Erythroblast (primary cell): ENCODE measurements around the gene TUBB8B.
"Not testable (repeated sequence)": the region's sequence is repeated elsewhere in the genome, so short reads cannot be mapped to it uniquely, and the experiment has no call there.

Experiments used
- DNase-seq, 2 experiments: peaks; one replicate each; lab custom pipeline; 2025; lab: John Stamatoyannopoulos, UW

Gene TUBB8B

DNA sequence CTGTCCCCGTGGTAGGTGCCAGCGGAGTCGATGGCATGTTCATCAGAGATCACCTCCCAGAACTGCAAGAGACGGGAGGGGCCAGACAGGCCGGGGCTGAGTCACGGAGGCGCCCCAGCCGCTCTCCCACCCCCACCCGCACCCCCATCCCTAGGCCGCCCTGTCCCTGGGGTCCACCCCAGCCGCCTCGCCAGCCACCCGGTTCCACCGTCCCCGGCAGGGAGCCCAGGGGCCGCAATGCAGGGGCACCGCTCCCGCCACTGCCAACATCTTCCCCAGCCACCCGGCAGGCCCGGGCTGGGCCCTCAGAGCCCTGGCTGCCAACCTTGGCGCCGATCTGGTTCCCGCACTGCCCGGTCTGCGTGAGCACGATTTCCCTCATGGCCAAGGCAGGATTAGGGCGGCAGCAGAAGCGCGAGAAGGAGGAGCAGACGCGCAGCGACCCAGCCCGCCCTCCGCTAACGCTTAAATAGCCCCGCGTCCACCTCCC is at the start of gene TUBB8B:
TSS of gene TUBB8B (minus strand) at position 440 of the 490 bp plus-strand sequence. CDS start at position 382, 58 bp downstream.
- DNase-seq = not testable (repeated sequence)

DNA sequence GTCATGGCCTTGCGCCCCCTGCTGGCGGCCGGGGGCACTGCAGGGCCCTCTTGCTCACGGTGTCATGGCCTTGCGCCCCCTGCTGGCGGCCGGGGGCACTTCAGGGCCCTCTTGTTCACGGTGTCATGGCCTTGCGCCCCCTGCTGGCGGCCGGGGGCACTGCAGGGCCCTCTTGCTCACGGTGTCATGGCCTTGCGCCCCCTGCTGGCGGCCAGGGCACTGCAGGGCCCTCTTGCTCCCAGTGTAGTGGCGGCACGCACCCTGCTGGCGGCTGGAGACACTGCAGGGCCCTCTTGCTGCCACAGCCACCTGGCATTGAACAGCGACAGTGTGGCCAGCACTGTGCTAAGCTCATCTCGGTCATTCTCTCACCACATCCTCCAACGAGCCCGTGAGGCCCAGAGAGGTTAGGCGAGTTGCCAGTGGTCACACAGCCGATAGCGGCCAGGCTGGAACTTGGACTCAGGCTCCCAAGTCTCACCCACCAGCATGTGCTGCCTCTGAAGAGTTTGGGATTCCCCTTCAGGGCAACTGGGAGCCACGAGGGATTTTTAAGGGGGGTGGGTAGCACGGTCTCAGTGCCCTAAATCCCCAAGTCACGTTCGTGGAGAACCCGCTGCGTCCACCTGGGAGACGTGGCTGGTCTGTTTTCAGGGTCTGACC is 48.0 kb upstream of the TUBB8B start:
- peak; percentile 29 to 57 for DNase-seq

DNA sequence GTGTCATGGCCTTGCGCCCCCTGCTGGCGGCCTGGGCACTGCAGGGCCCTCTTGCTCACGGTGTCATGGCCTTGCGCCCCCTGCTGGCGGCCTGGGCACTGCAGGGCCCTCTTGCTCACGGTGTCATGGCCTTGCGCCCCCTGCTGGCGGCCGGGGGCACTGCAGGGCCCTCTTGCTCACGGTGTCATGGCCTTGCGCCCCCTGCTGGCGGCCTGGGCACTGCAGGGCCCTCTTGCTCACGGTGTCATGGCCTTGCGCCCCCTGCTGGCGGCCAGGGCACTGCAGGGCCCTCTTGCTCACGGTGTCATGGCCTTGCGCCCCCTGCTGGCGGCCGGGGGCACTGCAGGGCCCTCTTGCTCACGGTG is 47.3 kb upstream of the TUBB8B start:
- not testable (repeated sequence) for DNase-seq

DNA sequence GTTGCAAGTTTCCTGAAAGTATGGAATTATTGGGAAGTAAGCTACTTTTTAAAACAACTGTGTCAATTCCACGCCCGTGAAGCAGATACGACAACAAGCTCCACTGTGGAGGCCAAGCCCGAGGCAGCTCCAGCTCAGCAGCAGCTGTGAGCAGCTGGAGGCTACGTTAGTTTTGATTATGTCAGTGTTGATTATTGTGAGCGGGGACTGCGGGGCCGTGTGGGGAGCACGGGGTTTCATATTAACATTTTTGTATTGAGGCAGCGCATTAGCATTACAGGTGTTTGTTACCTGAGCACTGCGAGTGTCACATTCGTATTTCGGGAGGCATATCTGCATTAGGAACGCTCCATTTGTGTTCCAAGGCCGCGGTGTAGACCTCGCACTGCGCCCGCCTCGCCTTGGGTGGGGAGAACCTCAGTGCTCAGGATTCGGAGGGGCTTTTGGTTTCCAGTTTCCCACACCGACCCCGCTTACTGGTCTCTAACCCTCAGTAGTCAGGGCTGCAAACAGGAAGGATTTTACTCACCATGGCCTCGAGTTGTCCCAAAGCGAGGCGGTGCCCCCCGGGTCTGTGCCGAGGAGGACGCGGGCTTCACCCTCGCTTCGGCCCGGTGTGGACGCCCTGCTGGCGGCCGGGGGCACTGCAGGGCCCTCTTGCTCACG is 46.8 kb upstream of the TUBB8B start:
- peak in 1 of 2 experiments; percentile 22 for DNase-seq

DNA sequence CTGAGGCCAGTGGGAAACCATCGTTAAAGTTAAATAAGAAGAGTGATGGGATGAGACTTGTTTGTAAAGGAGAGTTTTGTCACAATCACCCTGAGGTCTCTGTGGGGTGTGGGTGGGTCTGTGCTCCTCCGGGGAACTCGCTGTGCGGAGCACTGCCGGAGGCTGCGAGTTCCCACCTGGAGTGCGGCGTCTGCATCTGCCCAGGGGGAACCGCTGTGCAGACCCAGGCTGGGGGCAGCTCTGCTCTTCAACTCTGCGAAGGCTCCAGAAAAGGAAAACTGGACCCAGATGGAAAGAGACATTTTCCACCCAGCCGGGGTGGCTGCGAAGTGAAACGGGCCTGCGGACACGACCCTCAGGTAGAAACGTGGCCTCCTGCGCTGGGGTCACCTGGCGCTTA is 46.2 kb upstream of the TUBB8B start:
- not testable (repeated sequence) for DNase-seq

DNA sequence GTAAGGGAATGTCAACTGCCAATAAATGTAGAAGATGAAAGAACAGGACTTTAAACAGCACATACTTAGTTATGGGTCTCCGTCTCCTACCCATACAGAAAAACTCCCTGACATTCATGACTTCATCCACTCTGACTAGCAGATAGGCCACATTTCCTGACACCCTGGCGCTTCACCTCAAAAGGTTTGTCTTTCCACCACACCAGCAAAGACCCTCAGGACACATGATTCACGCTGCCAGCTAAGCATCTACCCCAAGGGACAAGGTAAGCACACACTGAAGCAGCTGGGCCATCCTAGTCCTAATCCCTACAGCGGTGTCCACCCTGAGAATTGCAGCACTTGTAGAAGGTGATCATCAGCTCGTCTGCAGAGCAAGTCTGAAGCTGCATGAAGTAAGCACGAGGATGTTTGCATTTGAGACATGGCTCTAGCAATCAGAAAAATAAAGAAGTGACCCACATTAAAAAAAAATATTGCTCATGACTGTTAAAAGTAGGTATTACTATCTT is 44.5 kb upstream of the TUBB8B start:
- not testable (repeated sequence) for DNase-seq

DNA sequence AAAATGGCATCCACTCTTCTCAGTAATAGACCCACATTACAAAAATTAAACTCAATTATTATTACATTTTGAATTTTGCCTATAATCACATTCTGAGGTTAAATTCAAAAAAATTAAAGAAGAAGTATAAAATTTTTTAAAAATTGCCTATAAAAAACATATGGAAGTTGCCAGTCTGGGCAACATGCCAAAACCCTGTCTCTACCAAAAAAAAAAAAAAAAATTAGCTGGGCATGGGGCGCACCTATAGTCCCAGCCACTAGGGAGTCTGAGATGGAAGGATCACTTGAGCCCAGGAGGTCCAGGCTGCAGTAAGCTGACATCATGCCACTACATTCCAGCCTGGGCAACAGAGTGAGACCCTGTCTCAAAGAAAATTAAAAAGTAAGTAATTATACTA is 42.1 kb upstream of the TUBB8B start:
- peak; percentile 18 to 23 for DNase-seq

DNA sequence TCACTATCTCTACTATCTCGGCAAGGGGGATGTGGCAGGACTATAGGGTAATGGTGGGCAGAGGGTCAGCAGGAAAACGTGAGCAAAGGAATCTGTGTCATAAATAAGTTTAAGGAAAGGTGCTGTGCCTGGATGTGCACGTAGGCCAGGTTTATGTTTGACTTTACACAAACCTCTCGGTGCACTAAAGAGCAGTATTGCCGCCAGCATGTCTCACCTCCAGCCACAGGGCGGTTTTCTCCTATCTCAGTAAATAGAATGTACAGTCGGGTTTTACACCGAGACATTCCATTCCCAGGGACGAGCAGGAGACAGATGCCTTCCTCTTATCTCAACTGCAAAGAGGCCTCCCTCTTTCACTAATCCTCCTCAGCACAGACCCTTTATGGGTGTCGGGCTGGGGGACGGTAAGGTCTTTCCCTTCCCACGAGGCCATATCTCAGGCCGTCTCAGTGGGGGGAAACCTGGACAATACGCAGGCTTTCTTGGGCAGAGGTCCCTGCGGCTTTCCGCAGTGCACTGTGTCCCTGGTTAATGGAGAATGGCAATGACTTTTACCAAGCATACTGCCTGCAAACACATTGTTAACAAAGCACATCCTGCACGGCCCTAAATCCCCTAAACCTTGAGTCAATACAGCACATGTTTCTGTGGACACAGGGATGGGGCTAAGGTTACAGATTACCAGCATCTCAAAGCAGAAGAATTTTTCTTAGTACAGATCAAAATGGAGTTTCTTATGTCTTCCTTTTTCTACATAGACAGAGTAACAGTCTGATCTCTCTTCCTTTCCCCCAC is 41.2 kb upstream of the TUBB8B start:
- DNase-seq = not testable (repeated sequence)

DNA sequence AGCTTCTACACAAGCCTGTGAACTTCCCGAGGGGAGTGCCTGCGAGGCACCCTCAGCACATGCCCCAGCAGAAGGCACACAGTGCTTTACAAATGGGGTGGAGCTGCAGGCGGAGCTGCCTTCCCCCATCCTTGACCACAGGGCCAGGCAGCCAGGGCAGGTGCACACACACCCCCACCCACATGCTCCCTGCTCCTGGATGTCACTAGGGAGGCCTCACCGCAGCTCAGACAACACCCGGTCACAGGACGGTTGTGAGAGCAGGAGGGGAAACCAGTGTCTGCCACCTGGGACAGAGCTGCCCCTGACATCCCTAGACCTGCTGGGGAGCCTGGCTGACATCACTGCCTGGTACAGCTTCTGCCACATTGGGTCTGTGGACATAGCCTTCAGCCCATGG is 39.7 kb upstream of the TUBB8B start:
- DNase-seq = not testable (repeated sequence)

DNA sequence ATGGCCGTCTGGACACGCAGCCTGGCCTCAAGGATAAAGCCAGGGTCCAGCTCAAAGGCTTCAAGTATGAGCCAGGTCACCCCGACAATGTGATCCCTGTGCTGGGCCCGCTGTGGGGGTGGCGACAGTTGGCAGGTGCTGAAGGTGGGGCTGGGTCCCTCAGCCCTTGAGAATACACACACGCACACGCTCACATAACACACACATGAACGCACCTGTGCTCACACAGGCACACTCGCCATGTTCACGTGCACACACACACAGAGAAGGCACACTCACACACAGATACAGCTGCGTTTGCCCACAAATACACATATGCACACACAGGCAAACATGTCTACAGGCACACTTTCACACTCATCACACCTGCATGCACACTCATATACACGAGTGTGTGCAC is 35.4 kb upstream of the TUBB8B start:
- DNase-seq = not testable (repeated sequence)

DNA sequence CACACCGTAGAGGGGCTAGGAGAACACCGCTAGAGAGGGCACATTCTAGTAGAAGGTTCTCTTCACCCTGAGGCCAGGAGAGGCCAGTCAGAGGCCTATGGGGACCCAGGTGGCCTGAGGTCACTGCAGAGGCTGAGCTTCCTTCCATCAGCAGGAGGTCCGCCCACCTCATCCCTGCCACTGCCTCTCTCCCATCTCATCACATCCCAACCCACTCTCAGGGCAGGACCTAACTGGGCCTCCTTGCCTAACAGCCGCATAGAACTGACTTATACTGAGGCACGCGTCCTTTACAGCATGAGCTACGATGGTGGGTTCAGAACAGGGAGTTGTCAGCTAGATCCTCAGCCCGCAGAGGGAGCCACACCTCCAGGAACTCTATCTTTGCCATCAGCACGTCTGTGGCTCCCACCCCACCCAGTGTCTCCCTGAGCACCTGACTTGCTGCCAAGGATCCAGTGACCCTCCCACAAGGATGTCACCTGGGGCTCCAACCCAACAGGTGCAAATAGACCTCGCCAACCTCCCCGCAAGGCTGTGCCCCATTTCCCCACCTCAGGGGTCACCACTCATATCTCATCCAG is 33.3 kb upstream of the TUBB8B start:
- not testable (repeated sequence) for DNase-seq

DNA sequence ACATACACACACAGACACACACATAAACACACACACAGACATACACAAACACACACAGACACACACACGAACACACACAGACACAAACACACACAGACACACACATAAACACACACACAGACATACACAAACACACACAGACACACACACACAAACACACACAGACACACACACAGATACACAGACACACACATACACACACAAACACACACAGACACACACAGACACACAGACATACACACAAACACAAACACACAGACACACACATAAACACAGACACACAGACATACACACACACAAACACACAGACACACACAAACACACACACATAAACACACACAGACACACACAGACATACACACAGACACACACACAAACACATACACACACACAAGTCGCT is 31.5 kb upstream of the TUBB8B start:
- DNase-seq = not testable (repeated sequence)

DNA sequence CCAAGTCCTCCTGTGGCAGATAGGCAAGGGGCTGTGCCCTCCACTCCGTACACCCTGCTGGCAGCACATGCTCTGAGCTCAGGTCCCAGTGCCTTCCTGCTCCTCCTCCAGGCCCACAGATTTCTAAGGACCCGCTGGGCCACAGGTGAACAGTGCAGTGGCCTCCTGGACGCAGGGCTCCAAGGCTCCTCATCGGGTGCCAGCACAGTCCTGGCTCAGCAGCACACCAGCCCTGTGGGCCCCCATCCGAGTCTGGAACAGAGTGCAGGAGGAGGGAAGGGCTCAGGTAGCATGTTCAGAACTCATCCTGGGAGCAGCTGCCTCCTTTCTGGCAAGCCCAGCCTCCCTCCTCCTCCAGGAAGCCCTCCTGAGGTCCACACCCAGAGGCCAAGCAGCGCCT is 30.8 kb upstream of the TUBB8B start:
- DNase-seq = not testable (repeated sequence)

DNA sequence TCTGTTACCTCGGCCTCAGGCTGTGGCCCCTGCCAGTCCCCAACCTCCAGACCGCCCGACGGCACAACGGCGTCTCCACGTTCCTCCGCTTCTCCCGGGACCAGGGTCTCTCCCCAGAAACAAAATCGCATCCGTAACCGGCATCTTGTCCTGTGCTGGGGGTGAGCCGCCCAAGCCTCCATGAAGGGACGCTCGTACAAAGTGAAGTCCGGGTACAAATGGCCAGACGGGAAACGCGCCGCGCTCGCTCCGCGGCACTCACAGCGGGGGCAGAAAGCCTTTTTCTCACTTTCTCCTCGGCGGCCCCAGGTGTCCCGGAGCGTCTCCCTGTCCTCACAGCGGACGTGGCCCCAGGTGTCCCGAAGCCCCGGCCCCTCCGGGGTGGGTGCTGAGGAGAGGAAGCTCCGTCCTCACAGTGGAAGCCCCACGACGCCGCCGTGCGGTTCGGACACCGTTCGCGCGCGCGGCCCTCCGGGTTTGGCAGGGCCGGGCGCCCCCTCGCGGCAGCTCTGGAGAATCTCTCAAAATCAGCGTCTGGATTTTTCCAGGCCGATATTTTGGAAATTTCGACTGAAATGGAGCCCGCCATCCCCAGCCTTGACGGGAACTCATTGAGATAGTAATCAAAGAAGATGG is 26.2 kb upstream of the TUBB8B start:
- not testable (repeated sequence) for DNase-seq

DNA sequence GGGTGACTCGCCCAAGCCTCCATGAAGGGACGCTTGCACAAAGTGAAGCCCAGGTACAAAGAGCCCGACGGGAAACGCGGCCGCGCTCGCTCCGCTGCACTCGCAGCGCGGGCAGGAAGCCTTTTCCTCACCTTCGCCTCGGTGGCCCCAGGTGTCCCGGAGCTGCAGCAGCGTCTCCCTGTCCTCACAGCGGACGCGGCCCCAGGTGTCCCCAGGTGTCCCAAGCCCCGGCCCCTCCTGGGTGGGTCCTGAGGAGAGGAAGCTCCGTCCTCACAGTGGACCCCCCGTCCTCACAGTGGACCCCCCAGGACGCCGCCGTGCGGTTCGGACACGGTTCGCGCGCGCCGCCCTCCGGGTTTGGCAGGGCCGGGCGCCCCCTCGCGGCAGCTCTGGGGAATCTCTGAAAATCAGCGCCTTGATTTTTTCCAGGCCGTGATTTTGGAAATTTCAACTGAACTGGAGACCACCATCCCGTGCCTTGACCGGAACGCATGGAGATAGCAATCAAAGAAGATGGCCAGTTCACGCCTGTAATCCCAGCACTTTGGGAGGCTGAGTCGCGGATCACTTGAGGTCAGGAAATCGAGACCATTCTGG is 23.9 kb upstream of the TUBB8B start:
- not testable (repeated sequence) for DNase-seq

DNA sequence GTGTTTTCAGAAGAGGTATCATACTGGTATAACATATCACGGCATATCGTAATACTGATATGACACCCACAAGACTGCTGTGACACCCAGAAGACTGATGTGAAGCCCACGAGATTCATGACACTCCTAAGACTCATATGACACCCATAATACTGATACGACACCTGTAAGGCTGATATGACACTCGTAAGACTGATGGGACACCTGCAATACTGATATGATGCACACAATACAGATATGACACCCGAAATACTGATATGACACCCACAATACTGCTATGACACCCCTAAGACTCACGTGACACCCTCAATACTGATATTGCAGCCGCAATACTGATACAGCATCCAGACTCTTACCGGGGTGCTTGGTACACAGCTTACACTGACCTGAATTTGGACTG is 18.3 kb upstream of the TUBB8B start:
- DNase-seq = not testable (repeated sequence)

DNA sequence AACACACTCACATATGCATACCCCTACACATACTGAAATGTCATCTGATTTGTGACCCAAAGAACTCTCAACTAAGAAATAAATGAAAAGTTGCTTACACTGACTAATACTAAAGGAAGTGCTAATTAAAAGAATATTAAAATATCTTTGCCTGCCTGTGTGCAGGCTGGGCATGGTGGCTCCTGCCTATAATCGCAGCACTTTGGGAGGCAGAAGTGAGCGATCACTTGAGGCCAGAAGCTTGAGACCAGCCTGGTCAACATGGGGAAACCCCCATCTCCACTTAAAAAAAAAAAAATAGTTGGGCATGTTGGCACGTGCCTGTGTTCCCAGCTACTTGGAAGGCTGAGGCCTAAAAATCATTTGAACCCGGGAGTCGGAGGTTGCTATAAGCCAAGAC is 14.9 kb upstream of the TUBB8B start:
- DNase-seq = not testable (repeated sequence)

DNA sequence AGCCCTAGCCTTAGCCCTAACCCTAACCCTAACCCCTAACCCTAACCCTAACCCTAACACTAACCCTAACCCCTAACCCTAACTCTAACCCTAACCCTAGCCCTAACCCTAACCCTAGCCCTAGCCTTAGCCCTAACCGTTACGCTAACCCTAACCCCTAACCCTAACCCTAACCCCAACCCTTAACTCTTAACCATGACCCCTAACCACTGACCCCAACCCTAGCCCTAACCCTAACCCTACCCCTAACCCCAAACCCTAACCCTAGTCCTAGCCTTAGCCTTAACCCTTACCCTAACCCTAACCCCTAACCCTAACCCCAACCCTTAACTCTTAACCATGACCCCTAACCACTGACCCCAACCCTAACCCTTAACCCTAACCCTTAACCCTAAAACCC is 14.2 kb upstream of the TUBB8B start:
- not testable (repeated sequence) for DNase-seq

DNA sequence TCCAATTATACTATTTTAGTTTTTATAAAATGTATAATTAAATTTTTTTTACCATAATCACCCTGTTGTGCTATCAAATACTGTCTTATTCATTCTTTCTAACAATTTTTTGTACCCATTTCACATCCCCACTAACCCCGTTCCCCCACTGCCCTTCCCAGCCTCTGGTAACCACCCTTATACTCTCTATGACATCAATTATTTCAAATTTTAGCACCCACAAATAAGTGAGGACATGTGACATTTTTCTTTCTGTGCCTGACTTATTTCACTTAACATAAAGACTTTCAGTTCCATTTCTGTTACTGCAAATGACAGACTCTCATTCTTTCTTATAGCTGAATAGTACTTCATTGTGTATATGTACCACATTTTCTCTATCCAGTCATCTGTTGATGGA is 5.0 kb upstream of the TUBB8B start:
- not testable (repeated sequence) for DNase-seq

DNA sequence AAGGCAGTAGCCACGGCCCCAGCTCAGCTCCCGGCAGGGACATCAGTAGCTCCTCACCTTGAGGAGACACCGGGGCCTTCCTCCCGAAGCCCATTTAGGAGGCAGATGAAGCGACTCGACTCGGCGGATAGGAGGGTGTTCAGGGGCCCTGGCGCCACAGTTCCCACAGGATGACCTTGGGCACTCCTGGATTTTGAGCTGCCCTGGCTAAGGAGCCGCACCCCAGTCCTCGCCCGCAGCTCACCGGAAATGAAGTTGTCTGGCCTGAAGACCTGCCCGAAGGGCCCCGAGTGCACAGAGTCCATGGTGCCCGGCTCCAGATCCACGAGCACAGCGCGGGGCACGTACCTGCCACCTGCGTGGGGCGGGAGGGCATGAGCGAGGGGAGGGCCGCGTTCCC is 719 bp downstream of the TUBB8B start:
- not testable (repeated sequence) for DNase-seq

DNA sequence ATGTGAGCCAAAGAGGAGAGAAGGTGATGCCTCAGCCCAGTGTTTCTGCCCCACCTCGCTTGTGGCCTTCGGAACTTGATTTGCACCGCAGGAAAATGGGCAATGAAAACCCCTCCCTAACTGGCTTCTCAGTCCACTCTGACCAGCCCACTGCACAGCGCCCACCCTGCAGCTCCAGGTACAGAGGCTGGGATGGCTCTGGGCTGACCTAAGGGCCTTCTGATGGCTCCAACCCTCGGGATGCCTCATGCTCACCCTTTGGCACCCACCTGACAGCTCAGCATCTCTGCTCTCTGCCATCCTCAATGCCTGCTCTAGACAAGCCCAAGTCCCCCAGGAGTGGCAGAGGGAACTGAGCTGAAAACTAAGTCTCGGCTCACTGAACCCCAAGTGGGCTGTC is 36.2 kb downstream of the TUBB8B start:
- not testable (repeated sequence) for DNase-seq
